Daoy (cell line): ENCODE data around the gene NIPBL. TPM values are rescaled to one million over a fixed set of nuclear protein-coding genes. Genes with fewer than 3 reads are reported as not detected.
"Not testable (repeated sequence)": the region's sequence is repeated elsewhere in the genome, so short reads cannot be mapped to it uniquely, and the experiment has no call there.

Experiments used
- DNase-seq: peaks from one replicate; pipeline ENCODE4 v3.0.0-alpha.2; 2015; ENCODE audit warnings: low read depth
- total RNA-seq: library from RNA; depleted of rRNA; stranded (reverse); fragments of >200 nt; shearing (Covaris generic); gene quantifications from 2 replicates; pipeline ENCODE4 v1.2.3, GENCODE V29; 2014

The NIPBL gene
- total RNA-seq, 1 experiment from 2014 or later, result 11.1 TPM

GRCh38 chr5:36879274-36880033 is 2.9 kb downstream of the NIPBL start:
- no peak for DNase-seq

GRCh38 chr5:36880761-36881160 is 4.2 kb downstream of the NIPBL start:
- no peak for DNase-seq

DNA sequence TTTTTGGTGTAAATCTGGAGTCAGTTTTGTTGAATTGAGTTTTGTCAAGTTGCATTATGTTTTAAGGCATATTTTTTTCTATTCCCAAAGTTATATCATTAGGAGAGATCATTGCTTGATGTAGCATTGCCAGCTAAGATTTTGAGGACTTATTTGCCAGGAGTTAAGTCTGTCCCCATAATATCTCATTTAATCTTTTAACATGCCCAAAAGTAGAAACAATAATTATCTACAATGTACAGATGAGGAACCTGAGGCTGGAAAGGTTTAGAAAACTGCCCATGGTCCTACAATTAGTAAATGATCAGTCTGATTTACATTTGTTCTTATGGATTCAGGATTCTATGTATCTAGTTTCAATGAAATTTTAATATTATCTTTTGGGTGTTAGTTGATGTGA is 4.7 kb downstream of the NIPBL start:
- DNase-seq, result no peak

GRCh38 chr5:36881807-36882206 is 5.2 kb downstream of the NIPBL start:
- no peak for DNase-seq

DNA sequence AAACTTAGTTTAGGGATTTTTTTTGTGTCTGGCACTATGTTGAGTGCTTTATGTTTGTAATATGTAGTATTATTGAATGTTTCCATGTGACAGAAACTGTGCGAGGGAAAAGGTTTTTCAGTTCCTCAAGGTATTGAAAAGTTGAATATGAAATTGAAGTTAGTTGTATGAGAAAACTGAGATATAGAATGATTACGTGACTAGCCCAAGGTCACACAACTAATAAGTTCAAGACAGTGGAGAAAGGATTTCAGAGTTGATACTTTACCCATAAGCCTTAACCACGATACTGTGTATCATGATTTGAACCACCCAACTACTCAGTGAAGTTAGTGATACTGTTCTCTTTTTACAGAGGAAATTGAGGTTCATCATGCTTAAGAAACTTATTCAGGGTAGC is 5.7 kb downstream of the NIPBL start:
- no peak for DNase-seq

DNA sequence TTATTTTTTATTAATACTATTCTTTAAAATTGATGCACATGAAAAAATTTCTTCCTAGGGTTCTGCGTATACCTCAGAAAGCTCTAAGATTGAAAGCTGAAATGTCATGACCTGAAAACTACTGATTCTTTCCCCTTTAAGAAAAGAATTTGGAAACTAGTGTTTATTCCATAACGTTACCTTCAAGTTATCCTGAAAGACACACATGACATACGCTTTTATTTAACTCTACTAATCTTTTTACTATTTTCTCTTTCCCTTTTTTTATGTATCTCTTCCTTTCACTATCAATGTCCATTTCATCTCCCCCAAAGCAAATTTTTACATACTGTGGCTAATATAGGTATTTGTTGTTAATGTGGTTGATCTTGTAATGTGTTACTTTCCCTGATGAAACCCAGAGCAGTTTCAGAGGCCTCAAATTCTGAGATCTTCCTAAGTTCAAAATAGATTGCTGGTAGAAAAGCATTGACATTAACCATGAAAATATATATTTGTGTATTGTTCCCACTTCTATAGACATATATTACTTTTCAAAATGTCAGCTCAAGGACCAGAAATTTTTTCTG is 7.4 kb downstream of the NIPBL start:
- DNase-seq, result no peak

GRCh38 chr5:36885149-36885548 is 8.6 kb downstream of the NIPBL start:
- DNase-seq, result no peak

DNA sequence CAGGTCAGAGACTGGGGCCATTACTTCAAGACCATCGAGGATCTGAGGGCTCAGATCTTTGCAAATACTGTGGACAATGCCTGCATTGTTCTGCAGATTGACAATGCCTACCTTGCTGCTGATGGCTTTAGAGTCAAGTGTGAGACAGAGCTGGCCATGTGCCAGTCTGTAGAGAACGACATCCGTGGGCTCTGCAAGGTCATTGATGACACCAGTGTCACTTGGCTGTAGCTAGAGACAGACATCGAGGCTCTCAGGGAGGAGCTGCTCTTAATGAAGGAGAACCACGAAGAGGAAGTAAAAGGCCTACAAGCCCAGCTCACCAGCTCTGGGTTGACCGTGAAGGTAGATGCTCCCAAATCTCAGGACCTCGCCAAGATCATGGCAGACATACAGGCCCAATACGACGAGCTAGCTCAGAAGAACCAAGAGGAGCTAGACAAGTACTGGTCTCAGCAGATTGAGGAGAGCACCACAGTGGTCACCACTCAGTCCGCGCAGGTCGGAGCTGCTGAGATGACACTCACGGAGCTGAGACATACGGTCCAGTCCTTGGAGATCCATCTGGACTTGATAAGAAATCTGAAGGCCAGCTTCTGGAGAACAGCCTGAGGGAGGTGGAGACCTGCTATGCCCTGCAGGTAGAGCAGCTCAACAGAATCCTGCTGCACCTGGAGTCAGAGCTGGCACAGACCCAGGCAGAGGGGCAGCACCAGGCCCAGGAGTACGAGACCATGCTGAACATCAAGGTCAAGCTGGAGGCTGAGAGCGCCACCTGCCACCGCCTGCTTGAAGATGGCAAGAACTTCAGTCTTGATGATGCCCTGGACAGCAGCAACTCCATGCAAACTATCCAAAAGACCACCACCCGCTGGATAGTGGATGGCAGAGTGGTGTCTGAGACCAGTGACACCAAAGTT is 9.3 kb downstream of the NIPBL start:
- DNase-seq, result no peak

- no peak for DNase-seq
Observed at GRCh38 chr5:36886791-36887190, 10.2 kb downstream of the NIPBL start.

DNA sequence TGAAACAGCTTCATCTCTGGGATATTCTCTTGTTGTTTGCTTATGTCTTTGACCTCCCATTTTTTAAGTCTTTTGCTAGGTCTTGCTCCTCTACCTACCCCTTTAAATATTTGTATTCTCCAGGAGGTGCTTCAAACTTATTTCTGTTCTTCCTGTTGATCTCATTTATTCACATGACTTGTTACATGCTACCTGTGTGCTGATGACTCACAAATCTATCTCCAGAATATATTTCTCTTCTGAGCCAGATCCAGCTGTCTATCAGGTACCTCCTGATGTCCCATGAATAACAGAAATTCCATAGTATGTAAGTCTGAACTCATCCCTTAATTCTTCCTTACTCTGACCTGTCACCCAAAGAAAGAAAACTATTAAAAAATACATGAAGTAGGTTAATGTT is 11.0 kb downstream of the NIPBL start:
- DNase-seq, result no peak

DNA sequence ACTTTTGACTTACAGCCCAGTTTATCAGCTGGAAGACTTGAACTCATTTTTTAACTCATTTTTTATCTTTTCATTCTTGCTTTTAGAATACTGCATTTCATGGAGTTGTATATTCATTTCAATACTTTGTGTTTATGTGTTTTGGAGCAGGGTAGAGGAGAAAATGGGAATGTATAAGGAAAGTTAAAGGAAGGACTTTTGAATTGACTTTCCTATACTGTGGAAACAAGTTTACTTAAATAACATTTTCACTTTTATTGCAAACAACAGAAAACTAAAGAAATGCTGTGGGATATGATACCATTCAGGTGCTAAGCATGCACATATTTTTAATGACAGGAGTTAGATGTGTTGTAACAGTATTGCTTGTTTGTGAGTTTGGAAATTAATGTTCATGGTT is 11.7 kb downstream of the NIPBL start:
- no peak for DNase-seq

GRCh38 chr5:36889264-36889663 is 12.7 kb downstream of the NIPBL start:
- no peak for DNase-seq

DNA sequence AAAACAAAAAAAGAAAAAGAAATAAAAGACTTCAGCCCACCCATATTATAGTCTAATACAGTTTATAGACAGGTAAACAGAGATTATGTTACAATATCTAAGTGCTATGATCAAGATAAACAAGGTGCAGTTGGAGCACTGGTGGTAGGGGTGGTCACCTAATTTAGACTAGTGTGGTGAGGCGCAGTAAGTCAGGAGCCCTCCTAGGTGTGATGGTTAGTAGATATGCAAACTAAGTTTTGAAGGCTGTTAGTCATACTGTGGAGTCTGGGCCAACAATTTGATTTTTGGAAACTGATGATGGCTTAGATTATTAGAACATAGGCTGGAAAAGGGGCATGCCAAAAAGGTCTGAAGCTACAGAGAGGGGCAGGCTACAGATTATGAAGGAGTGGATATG is 14.7 kb downstream of the NIPBL start:
- no peak for DNase-seq

- DNase-seq, result not testable (repeated sequence)
Observed at GRCh38 chr5:36892085-36892830, 15.7 kb downstream of the NIPBL start.

DNA sequence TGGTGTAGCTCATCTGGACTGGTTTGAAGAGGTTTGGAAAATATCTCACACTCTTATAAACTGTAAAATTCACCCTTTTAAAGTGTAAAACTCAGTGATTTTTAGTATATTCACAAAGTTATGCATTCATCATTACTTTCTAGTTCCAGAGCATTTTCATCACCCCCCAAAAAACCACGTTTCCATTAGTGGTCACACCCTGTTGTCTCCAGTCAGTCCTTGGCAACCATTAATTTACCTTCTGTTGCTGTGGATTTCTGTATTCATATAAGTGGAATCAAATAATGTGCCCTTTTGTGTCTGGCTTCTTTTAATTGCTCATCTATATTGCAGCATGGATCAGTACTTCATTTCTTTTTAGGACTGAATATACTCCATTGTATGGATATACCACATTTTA is 18.4 kb downstream of the NIPBL start:
- no peak for DNase-seq

GRCh38 chr5:36896476-36896875 is 19.9 kb downstream of the NIPBL start:
- no peak for DNase-seq

GRCh38 chr5:36897616-36898015 is 21.0 kb downstream of the NIPBL start:
- no peak for DNase-seq

GRCh38 chr5:36899860-36900259 is 23.3 kb downstream of the NIPBL start:
- DNase-seq, result no peak

GRCh38 chr5:36900283-36900682 is 23.7 kb downstream of the NIPBL start:
- DNase-seq, result no peak

GRCh38 chr5:36901077-36901476 is 24.5 kb downstream of the NIPBL start:
- not testable (repeated sequence) for DNase-seq

GRCh38 chr5:36901856-36902255 is 25.3 kb downstream of the NIPBL start:
- DNase-seq, result no peak

- DNase-seq, result no peak
Observed at GRCh38 chr5:36902353-36902752, 25.8 kb downstream of the NIPBL start.
